WTC11 (cell line): ENCODE data around the gene PRR7.

Source experiments
- ATF1 ChIP-seq: sonication (generic); formaldehyde crosslinking; IDR thresholded peaks from 2 replicates; pipeline ENCODE4 v1.8.1; 2023; ENCODE audit warnings: mild to moderate bottlenecking, moderate library complexity, missing genetic modification reagents
- CREM ChIP-seq: sonication (generic); formaldehyde crosslinking; IDR thresholded peaks from 2 replicates; pipeline ENCODE4 v1.8.1; 2022; ENCODE audit warnings: mild to moderate bottlenecking, missing genetic modification reagents, moderate library complexity
- CTCF ChIP-seq: fragments of 200-600 bp; IDR thresholded peaks from 2 replicates; pipeline ENCODE4 v1.8.0; 2022; ENCODE audit warnings: antibody characterized with exemption
- E2F4 ChIP-seq: sonication (generic); formaldehyde crosslinking; IDR thresholded peaks from 2 replicates; pipeline ENCODE4 v1.8.1; 2022; ENCODE audit warnings: low read depth, mild to moderate bottlenecking, moderate library complexity, missing genetic modification reagents, borderline replicate concordance
- ESRRA ChIP-seq: sonication (generic); formaldehyde crosslinking; IDR thresholded peaks from 2 replicates; pipeline ENCODE4 v1.8.1; 2022; ENCODE audit warnings: mild to moderate bottlenecking, missing genetic modification reagents, borderline replicate concordance
- MLX ChIP-seq: sonication (generic); formaldehyde crosslinking; IDR thresholded peaks from 2 replicates; pipeline ENCODE4 v1.8.1; 2023; ENCODE audit warnings: mild to moderate bottlenecking, missing genetic modification reagents, moderate library complexity
- PREB ChIP-seq: sonication (generic); formaldehyde crosslinking; IDR thresholded peaks from 2 replicates; pipeline ENCODE4 v1.8.1; 2022; ENCODE audit warnings: mild to moderate bottlenecking, missing genetic modification reagents, moderate library complexity, borderline replicate concordance

- no peak for TF ChIP-seq ATF1 (CRISPR knock-in tag)
- no peak for TF ChIP-seq ESRRA (CRISPR knock-in tag)
- no peak for TF ChIP-seq E2F4 (CRISPR knock-in tag)
- no peak for TF ChIP-seq CREM (CRISPR knock-in tag)
- no peak for TF ChIP-seq CTCF
- TF ChIP-seq PREB (CRISPR knock-in tag): no peak
- TF ChIP-seq MLX (CRISPR knock-in tag): no peak
These were observed 26.9 kb downstream of the PRR7 start, which contains the start of gene DBN1 for GRCh38 chr5:177473443-177474001.
